Measurements from ENCODE around the gene SYTL5. TPM values are rescaled to one million over a fixed set of nuclear protein-coding genes. Genes with fewer than 3 reads are reported as not detected.

SYTL5 gene
- total and polyA plus RNA-seq, 4 donors = 0.09 to 2.8 (median 1.0) TPM

DNA sequence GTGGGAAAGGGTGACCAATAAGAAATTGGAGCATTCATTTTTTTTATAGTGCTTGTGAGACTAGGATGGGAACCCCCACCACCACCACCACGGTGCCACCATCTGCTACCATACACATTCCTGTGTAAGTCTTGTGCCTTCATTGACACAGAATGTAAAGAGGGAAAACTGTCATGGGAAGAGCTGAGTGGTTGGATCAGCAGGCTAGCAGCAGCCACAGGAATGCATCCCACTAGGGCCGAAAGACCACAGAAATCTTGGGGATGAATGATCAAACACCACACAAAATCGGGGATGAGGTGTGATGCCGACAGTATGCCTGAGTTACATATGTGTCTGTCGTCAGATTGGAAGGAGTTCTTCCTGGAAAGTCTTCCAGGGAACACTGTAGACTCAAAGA, 145.1 kb downstream of the SYTL5 start:
- no peak for DNase-seq (ENCODE audit: low spot score)
- Histone ChIP-seq H3K27ac (ENCODE audit: low read depth in 1 of 2, low read length in 2 of 2) (no peak overlapping the region), H3K36me3 (ENCODE audit: control insufficient read depth in 4 of 4, insufficient read depth in 3 of 4, low read depth in 1 of 4, low read length in 3 of 4) (no peaks in the 10 kb centered on the region), H3K4me3 (ENCODE audit: low read depth in 1 of 3, low read length in 3 of 3) (no peak overlapping the region), H3K27me3 (ENCODE audit: control insufficient read depth in 4 of 4, insufficient read depth in 4 of 4, low read length in 3 of 4) (no peaks in the 10 kb centered on the region), H3K4me1 (ENCODE audit: control insufficient read depth in 4 of 4, insufficient read depth in 4 of 4, low read length in 3 of 4) (no peaks in the 10 kb centered on the region), H3K9ac (ENCODE audit: low read depth in 1 of 2, low read length in 2 of 2) (no peak overlapping the region), H3K9me3 (ENCODE audit: control insufficient read depth in 4 of 4, low read length in 3 of 4) (no peaks in the 10 kb centered on the region)
- WGBS = 93% methylated on average over 5 of the region's 5 CpGs
- no peak for TF ChIP-seq YY1 (IDR thresholded peaks at IDR 0.05)

DNA sequence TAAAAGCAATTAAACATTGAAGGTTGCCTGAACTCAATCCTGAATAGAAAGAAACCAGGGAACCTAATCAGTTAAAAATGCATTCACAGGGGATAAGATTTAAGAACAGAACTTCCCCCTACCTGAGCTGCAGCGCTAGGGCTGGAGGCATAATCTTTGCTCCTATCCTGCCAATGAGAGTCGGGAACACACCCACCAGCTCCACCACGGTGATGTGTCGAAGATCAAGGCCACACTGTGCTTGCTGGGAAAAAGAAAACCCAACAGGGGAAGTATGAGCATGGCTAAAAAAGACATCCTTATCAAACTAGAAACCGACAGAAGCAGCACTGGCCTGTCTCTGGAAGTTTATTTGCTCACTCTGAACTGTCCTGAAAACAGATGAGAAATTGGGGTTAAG, 148.0 kb downstream of the SYTL5 start:
- no peak overlapping the region for H3K4me3 ChIP-seq (ENCODE audit: low read depth in 1 of 3, low read length in 3 of 3)
- H3K9me3 ChIP-seq (ENCODE audit: control insufficient read depth in 4 of 4, low read length in 3 of 4) = no peaks in the 10 kb centered on the region
- WGBS = 45% methylated on average over 5 of the region's 5 CpGs
- no peak overlapping the region for H3K9ac ChIP-seq (ENCODE audit: low read depth in 1 of 2, low read length in 2 of 2)
- H3K36me3 ChIP-seq (ENCODE audit: control insufficient read depth in 4 of 4, insufficient read depth in 3 of 4, low read depth in 1 of 4, low read length in 3 of 4) = no peaks in the 10 kb centered on the region
- no peak for TF ChIP-seq EGR1 (IDR thresholded peaks at IDR 0.05; ENCODE audit: low read depth in 2 of 2)
- no peak for TF ChIP-seq FOXA2 (IDR thresholded peaks at IDR 0.05)
- no peak for TF ChIP-seq JUND (IDR thresholded peaks at IDR 0.05)
- TF ChIP-seq YY1 (IDR thresholded peaks at IDR 0.05) = no peak
- TF ChIP-seq, protein P1, sequence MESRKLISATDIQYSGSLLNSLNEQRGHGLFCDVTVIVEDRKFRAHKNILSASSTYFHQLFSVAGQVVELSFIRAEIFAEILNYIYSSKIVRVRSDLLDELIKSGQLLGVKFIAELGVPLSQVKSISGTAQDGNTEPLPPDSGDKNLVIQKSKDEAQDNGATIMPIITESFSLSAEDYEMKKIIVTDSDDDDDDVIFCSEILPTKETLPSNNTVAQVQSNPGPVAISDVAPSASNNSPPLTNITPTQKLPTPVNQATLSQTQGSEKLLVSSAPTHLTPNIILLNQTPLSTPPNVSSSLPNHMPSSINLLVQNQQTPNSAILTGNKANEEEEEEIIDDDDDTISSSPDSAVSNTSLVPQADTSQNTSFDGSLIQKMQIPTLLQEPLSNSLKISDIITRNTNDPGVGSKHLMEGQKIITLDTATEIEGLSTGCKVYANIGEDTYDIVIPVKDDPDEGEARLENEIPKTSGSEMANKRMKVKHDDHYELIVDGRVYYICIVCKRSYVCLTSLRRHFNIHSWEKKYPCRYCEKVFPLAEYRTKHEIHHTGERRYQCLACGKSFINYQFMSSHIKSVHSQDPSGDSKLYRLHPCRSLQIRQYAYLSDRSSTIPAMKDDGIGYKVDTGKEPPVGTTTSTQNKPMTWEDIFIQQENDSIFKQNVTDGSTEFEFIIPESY (IDR thresholded peaks at IDR 0.05) = no peak
- TF ChIP-seq TAF1 (conservative IDR thresholded peaks at IDR 0.05) = no peak
- no peak for TF ChIP-seq MAX (IDR thresholded peaks at IDR 0.05)
- no peak for TF ChIP-seq NR2F2 (IDR thresholded peaks at IDR 0.05)
- no peak for TF ChIP-seq RAD21 (IDR thresholded peaks at IDR 0.05)
- TF ChIP-seq HNF4A (conservative IDR thresholded peaks at IDR 0.05) = no peak
- TF ChIP-seq, protein P2, sequence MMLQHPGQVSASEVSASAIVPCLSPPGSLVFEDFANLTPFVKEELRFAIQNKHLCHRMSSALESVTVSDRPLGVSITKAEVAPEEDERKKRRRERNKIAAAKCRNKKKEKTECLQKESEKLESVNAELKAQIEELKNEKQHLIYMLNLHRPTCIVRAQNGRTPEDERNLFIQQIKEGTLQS (IDR thresholded peaks at IDR 0.05) = no peak
- TF ChIP-seq FOXA1 (IDR thresholded peaks at IDR 0.05) = no peak
- TF ChIP-seq GABPA (IDR thresholded peaks at IDR 0.05 in 1 of 2, conservative IDR thresholded peaks at IDR 0.05 in 1 of 2) = no peak
- TF ChIP-seq, protein P3, sequence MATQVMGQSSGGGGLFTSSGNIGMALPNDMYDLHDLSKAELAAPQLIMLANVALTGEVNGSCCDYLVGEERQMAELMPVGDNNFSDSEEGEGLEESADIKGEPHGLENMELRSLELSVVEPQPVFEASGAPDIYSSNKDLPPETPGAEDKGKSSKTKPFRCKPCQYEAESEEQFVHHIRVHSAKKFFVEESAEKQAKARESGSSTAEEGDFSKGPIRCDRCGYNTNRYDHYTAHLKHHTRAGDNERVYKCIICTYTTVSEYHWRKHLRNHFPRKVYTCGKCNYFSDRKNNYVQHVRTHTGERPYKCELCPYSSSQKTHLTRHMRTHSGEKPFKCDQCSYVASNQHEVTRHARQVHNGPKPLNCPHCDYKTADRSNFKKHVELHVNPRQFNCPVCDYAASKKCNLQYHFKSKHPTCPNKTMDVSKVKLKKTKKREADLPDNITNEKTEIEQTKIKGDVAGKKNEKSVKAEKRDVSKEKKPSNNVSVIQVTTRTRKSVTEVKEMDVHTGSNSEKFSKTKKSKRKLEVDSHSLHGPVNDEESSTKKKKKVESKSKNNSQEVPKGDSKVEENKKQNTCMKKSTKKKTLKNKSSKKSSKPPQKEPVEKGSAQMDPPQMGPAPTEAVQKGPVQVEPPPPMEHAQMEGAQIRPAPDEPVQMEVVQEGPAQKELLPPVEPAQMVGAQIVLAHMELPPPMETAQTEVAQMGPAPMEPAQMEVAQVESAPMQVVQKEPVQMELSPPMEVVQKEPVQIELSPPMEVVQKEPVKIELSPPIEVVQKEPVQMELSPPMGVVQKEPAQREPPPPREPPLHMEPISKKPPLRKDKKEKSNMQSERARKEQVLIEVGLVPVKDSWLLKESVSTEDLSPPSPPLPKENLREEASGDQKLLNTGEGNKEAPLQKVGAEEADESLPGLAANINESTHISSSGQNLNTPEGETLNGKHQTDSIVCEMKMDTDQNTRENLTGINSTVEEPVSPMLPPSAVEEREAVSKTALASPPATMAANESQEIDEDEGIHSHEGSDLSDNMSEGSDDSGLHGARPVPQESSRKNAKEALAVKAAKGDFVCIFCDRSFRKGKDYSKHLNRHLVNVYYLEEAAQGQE (IDR thresholded peaks at IDR 0.05) = no peak
- TF ChIP-seq CTCF (IDR thresholded peaks at IDR 0.05; ENCODE audit: low read depth, low read length, missing input control) = no peak
- no peak for TF ChIP-seq RXRA (IDR thresholded peaks at IDR 0.05)
- no peaks in the 10 kb centered on the region for H3K27me3 ChIP-seq (ENCODE audit: control insufficient read depth in 4 of 4, insufficient read depth in 4 of 4, low read length in 3 of 4)
- no peak for DNase-seq (ENCODE audit: low spot score)
- H3K27ac ChIP-seq (ENCODE audit: low read depth in 1 of 2, low read length in 2 of 2) = no peak overlapping the region
- no peaks in the 10 kb centered on the region for H3K4me1 ChIP-seq (ENCODE audit: control insufficient read depth in 4 of 4, insufficient read depth in 4 of 4, low read length in 3 of 4)

Data from liver (tissue), 9 donors.